ENCODE results near the gene AGPAT2.

AGPAT2 gene

DNA sequence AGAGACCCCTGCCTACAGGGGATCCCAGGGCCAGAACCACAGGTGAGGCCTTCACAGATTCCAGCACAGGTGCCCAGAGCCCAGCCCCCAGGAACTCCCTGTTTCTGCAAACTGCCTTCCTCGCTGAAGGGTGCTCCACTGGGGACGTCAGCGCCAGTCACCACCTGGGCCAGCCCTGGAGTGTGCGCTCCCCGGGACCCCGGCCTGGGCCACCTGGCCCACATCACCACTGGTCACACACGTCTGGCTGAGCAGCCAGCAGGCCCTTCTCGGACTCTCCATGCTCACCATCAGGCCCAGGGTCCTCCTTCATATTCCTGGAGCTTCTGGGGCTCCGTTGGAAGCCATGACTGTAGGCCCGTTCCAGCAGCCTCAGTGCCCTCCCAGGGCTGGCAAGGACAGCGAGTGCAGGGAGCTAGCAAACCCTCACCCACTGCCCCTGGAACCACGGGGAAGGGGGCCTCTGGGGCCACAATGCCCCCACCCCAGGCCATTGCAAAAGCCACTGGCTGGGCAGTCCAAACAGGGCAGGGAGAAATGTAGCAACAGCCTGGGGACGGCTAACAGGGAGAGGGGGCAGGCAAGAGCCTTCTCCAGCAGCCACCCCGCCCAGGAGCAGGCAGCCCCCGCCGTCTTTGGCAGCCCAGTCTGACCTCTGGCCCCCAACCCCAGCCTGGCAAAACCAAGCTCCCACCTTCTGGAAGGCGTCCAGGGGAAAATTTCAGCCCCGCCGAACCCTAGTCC lies 1.3 kb downstream of the AGPAT2 start:
- DNase-seq: no peak

DNA sequence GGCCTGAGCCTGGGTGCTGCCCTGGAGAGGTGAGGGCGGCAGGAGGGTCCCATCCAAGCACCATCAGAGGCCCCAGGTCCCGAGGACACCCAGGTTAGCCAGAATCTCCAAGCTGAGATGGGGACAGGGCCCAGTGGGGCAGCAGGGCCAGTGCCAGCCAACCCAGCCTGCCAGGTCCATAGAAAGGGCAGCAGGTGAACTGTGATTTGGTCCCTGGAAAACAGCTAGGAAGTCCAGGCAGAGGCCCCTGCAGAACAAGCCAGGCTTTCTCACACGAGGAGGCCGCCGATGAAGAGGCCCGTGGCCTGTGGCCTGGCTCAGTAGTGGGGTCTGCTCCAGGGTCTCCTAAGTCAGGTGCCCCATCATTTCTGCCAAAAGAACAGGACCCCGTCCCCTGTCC lies 2.0 kb downstream of the AGPAT2 start:
- DNase-seq: no peak

DNA sequence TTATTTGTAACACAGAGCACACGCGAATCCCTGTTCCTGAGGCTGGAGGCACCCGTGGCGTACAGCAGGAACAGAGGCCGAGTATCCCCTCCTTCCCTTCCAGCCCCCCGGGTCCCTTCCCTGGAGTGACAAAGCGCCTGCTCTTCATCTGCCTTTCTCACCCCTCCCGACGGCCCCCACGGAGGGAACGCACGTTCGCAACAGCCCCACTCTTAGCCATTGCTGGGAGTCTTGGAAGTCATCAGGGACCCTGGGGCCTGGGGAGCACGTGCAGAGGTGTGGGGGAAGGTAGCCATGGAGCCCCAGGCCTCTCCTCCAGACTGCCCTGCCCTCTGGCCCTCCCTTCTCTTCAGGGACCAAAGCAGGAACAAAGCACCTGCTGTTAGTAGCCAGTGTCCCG lies 2.5 kb downstream of the AGPAT2 start:
- no peak for DNase-seq

DNA sequence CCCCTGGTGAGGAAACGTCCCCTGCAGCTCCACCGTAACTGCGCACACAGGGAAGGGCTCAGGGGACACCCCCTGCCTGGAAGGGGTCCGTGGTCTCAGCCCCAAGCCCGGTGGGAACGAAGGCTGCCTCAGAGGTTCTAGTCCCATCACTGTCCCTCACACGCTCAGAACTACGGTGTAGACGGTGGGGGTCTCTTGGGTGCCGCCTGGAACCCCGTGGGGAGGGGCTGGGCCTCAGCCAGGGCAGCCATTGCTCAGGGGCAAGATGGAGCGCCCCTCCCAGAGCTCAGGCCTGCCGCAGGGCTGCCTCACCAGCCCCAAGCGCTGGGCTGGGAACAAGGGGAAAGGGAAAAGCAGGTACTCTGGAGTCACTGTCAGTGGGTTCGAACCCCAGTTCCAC lies 2.9 kb downstream of the AGPAT2 start:
- no peak for DNase-seq

DNA sequence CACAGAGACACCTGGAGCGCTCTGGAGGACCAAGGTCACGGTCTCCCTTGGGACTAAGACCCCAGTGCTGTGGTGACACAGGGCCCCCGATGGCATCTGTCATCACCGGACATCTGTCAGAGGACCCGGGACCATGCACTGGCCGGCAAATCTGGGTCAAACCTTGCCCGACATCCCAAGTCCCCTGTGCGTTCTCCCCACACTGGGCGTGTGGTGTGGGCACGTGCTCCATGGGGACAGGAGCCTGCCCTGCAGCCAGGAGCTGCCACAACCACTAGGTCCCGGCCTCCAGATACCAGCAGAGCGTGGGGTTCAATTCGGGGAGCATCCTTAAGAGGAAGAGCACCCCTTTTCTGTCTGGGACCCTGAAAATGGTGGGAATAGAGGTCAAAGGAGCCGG lies 3.5 kb downstream of the AGPAT2 start:
- DNase-seq: no peak

DNA sequence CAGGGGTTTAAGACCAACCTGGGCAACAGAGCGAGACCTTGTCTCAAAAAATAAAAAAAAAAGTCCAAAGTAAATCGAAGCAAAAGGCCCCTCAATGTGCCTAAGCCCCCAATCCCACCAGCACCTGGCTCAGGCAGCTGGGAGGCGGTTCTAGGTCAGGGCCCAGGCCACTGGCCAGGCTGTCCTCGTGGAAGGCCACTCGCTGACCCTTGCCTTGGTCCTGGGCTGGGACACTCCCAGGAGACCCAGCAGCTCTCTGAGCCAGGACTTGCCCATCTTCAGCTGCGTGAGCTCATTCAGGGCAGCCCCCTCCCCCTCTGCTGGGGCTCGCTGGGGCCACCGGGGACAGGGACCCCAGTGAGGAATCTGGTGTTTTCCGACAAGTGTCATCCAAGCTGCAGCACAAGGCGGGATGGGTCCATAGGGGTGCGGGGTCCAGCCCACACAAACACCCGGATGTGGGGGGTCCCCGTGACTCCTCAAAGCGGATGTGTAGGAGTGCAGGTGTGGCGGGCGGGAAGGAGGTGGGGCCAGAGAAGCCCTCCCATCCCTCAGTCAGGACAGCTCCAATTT lies 4.0 kb downstream of the AGPAT2 start:
- DNase-seq: no peak

DNA sequence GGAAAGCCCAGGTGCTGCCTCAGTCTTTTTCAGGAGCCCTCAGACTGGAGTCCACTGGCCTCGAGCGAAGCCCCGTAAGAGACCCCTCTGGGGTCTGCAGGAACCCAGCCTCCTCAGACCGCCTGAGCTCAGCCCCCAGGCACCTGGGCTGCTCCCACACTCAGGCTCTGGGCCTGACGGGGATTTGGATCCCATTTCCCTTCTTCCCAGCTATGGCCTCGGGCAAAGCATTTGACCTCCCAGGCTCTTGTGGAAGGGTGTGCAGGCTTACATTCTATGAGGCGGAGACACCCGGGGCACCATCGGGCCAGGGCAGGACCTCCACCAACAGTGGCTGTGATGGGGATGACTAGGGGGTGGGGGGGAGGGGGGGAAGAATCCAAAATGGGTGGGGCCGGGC lies 4.5 kb downstream of the AGPAT2 start:
- no peak for DNase-seq

DNA sequence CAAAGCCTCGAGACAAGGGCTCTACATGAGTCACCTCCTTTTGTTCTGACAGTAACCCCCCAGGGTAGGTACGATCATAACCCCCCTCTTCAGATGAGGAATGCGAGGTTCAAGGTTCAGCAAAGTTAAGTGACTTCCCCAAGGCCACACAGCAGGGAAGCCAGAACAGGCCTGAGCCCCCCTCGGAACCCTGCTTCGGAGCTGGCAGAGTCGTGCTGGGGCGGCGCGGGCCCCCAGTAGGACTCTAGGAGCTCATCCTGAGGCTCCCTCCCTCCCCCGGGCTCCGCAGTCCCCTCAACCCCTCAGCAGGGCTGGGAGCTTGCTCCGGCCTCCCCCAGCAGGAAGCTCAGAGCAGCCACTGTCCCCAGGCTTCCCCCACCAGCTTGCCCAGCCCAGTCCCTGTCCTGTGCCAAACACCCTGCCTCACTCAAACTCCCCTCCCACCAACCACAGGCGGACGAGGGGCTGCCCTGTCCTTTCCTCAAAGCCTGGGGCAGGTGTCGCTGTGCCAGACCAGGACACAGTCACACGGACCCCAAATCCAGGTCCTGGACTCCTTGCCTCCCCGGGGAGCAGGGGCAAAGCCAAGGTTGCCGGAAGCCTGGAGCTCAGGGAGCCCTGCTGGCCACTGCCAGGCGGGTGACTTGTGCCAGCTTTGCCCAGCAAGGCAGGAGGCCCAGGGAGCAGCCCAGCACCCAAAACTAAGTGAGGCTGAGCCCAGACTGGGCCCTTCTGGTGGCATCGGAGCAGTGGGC lies 5.1 kb downstream of the AGPAT2 start:
- DNase-seq: no peak

DNA sequence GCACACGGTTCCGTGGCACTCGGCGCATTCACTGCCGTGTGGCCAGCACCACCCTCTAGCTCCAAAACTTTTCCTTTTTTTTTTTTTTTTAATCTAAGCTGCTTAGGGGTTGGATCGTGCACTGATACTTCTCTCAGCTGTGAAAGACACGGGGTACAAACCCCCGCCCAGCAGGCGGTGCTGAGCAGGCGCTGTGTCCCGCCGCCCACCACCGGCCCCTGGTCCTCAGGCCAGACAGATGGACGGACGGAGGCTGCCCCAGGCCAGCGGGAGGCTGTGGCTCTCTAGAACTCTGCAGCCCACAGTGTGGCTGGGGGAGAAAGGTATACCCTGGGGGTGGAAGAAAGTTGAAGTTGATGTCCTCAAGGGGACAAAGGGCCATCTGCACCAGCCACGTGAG lies 6.2 kb downstream of the AGPAT2 start:
- DNase-seq: no peak

DNA sequence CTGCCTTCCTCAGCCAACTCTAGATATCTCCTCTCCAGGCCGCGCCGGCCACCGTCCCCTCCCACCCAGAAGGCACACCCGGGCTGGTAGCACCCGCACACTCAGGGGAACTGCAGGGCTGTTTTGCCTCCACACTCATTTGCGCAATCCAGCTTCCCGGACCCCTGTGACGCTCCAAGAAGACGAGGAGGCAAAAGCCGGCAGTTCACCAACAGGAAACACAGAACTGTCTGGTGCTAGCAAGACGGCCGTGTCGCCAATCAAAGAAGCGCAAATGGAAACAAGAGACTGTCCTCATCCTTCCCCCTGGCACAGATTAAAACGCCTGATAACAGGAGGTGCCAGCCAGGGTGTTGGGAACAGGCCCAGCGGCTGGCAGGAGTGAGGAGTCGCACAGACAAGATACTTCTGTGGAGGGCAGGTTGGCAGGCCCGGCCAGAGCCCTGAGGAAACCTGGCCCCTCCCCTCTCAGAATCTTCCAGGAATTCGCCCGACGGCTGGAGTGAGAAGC lies 7.8 kb downstream of the AGPAT2 start:
- DNase-seq: no peak

DNA sequence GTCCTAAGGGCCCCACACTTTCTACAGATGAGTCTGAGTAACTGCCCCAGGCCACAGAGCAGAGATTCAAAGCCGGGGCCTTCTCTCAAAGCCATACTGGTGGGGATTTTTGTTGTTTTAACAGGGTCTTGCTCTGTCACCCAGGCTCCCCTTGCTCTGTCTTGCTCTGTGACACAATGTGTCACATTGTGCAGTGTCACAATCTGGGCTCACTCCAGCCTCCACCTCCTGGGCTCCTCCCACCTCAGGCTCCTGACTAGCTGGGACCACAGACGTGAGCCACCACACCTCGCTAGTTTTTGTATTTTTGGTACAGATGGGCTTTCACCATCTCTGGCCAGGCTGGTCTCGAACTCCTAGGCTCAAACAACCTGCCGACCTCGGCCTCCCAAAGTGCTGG lies 8.6 kb downstream of the AGPAT2 start:
- DNase-seq: no peak

DNA sequence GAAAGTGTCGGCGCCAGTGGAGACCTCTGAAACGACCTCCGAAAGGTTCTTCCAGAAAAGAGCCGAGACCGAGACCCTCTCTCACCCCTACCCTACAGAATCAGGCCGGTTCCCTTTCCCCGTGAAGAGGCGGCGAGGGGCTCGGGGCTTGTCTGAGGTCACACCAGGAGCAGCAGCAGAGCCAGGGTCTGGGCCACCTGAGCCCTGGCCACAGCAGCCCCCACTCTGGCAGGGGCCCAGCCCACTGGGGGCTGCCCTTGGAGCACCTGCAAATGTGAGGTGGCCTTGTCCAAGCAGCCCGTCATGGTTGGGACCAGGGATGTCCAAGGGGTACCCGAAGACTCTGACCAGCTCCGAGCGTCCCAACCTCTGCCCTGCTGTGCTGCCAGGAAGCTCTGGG lies 9.2 kb downstream of the AGPAT2 start:
- DNase-seq: no peak

DNA sequence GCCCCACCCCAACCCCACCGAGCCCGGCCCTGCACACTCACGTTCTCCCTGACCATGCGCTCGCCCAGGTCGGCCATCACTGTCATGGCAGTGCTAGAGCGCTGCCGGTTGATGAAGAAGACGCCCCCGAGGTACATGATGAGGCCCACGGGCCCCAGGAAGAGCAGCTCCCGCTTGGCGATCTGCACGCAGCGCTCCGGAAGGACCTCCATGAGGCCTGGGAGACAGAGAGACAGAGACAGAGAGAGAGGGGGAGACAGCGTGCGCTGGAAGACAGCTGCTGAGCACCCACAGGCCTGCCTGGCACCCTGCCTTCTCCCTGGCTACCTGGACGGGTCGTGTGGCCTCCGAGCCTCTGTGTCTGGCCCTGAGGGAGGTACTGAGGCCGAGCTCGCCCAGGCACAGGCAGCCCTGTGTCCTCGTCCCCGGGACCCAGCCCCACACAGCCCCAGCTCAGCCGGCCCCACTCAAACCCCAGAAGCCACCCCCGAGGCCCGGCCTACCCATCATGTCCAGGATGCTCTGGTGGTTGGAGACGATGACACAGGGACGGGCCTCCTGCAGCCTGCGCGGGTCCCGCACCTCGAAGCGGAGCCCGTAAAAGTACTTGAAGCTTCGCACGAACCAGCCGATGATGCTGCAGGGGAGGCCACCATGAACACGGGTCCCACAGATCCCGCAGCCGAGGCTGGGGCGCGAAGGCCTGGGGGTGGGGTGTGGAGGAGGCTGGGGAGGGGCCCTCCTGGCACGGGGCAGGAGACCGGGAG lies 10.2 kb downstream of the AGPAT2 start:
- DNase-seq: no peak

DNA sequence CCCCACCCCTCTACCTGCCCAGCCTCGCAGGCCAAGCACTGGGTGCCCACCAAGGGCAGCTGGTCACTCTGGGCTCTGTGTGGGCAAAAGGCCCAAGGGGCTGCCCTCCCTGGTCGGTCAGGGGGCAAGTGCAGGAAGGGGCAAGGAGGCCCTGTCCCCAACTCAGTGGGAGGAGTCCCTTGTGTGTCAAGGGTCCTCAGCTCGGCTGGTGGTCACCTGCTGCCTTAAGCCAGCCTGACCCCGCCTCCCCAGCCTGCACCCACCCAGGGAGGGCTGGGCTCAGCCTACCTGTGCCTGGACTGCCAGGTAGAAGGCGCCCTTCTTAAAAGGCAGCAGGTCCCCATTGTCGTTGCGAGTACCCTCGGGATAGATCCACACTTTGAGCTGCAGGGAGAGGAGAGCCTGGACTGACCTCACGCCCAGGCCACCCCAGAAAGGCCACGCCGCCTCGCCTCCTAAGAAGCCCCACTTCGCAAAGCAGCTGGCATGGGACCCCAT lies 10.9 kb downstream of the AGPAT2 start:
- DNase-seq: no peak

DNA sequence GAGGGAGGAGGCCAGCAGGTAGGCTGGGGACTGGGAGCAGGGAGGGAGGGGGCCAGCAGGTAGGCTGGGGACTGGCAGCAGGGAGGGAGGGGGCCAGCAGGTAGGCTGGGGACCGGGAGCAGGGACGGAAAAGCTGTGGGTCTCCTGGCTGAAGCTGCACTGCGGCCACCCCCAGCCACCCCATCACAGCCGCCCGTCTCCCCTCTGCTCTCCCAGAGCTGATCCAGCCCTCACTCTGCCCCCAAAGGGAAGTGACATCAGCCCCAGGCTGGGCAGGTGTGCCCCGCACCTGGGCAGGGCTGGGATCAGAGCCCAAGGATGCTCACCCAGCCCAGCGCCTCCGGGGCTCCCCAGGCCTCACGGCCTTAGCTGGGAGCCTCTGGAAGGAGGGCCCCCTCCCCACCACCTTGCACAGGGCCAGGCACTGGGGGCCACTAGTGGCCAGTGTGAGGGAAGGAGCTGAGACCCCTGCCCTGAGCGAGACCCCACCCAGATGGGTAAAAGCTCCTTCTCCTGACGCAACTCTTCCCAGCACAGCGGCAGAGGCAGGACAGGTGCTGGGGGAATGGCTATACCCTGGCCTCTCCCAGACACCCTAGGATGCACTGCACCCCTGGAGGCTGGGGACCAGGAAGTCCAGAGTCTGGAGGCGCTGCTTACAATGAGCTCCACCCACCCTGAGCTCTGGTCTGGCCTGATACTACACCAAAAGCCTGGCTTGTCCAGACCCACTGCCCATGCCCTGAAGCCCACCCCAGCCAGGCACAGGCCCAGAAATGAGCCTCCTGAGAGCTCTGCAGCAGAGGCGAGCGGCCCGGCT lies 11.6 kb downstream of the AGPAT2 start:
- DNase-seq: no peak

DNA sequence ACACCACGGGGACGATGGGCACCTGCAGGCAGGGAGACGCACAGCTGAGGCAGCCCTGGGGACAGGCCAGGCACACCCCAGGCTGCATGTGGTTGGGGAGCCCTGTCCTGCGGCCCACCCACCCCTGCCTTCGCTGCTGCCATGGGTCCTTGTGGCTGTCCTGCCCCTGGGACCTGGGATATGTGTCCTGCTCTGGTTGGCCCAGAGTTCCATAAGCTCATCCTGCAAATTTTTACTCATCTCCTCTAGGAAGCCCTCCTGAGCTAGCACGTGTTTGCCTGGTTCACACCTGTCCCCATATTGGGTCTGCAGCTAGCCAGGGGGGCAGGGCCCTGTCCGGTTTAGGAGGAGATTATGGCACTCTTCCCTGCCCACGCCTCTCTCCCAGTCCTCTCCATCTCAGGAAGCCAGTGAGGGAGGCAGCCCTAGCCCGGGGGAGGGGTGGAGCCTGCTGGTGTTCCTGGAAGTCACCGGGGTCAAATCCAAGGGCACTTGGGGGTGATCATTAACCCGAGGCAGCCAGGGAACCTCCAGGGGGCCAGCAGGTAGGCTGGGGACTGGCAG lies 12.4 kb downstream of the AGPAT2 start:
- no peak for DNase-seq

DNA sequence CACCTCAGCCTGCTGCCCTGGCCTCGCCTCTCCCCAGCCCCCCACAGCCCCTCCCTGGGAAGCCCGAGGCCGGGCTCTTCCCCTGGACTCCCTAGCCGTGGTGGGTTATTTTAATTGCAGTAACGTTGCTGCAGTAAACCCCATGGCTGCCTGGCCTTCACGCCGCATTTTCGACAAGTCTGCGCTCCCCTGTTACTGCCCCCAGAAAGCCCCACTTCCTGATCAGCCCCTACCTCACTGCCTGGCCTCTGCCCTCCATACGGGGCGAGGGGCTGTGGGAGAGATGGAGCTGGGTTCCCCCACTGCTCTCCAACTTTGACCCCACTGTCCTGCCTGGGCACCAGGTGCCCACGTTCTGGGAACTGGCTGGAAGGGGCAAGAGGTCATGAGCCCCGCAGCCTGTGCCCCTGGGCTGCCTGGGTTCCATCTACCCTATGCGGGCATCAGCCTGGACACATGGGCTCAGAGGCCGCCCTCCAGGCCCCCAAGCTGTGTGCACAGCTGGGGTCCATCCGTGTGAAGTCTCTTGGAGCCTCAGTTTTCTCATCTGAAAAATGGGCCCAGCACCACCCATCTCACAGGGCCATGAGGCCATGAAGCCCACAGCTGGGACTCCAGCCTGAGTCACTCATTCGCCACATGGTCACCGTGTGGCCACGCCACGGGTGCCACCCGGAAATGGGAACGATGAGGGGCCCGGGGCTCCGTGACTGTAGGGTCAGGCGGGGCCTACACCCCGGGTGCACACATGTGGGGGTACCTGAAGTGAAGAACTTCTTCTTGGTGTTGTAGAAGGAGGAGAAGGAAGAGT lies 13.1 kb downstream of the AGPAT2 start:
- no peak for DNase-seq

DNA sequence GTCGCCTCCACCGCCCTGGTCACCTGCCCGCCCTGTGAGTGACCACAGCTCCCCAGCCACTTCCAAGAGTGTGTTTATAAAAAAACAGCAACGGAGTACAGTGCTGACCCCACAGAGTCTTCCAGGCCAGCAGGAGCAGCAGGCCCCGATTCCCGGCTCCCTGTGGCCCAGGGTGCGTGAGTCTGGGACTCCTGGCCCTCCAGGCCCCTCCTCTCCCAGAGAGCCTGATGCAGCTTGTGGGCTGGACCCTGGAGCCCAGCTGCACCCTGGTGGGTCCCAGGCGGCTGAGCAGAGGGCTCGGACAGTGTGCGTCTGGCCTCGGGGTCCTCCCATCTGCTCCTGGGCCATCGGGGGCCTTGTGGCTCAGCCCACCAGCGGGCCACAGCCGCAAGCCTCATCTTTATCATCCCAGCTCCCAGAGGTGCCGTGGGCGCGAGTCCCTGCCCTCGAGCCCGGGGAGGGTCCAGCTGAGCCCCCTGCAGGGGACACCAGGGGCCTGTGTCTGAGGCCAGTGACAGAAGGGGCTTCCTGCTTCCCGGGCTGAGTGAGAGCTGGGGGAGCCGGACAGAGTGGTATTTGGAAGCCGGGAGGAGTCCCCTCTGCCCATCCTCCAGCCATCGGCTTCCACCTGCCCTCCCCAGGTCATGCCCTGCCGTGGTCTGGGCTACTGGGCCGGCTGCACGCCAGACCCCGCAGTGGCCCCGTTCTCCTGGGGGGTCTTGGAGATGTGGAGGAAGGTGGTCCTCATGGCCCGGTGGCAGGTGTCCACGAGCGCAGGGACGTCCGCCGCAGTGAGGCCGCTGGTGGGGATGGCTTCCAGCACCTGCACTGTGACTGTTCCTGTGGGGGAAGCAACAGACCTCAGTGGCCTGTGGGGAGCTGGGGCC lies 13.9 kb downstream of the AGPAT2 start:
- no peak for DNase-seq

DNA sequence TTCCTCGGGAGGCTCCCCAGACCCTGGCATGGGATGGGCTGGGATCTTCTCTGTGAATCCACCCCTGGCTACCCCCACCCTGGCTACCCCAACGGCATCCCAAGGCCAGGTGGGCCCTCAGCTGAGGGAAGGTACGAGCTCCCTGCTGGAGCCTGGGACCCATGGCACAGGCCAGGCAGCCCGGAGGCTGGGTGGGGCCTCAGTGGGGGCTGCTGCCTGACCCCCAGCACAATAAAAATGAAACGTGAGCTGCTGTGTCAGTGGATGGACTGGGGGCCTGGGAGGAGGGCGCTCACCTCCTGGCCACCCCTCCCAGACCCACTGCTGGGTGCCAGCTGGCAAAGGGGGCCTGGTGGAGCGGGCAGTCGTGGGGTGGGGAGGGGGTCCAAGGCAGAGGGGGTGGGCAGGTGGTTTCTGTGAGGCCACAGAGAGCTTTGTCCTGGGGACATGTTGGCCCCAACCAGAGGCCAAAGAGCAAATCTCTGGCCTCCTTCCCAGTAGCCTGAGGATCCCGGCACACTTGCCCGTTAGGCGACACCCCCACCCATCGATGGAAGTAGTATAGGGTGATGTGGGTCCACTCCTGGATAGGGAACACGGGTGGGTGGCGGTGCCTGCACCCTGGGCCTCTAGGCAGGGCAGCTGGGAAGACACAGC lies 14.7 kb downstream of the AGPAT2 start:
- no peak for DNase-seq

Measured in NCI-H446 (cell line).